HG03354 (cell line): ENCODE data around the gene ACYP1.
"Not testable (repeated sequence)": the region's sequence is repeated elsewhere in the genome, so short reads cannot be mapped to it uniquely, and the experiment has no call there.

ENCODE experiments used
- ATAC-seq: cut with Tn5 transposase; IDR thresholded peaks from one replicate; pipeline ENCODE4 v1.9.1; 2021; ENCODE audit warnings: mild to moderate bottlenecking; ENCODE audit not compliant: unreplicated experiment, poor library complexity, severe bottlenecking

ACYP1 gene

GRCh38 chr14:75069121-75069810 lies 5.4 kb upstream of the ACYP1 start, which contains the start of gene ZC2HC1C:
ZC2HC1C (plus strand) TSS chr14:75069641; CDS start chr14:75070574, 933 bp downstream.
- peak; percentile 76 for ATAC-seq

- ATAC-seq, result peak; percentile 4
Measured at GRCh38 chr14:75068294-75069120, 4.7 kb upstream of the ACYP1 start.

GRCh38 chr14:75067765-75068164 lies 3.9 kb upstream of the ACYP1 start:
- ATAC-seq, result not testable (repeated sequence)

GRCh38 chr14:75067212-75067611 lies 3.4 kb upstream of the ACYP1 start:
- no peak for ATAC-seq

- no peak for ATAC-seq
Measured at GRCh38 chr14:75066691-75067090, 2.9 kb upstream of the ACYP1 start.

GRCh38 chr14:75064205-75064567 lies 362 bp upstream of the ACYP1 start:
- peak; percentile 33 for ATAC-seq

GRCh38 chr14:75063013-75063412 lies 811 bp downstream of the ACYP1 start:
- ATAC-seq, result no peak

- ATAC-seq, result no peak
Measured at GRCh38 chr14:75060420-75060819, 3.4 kb downstream of the ACYP1 start.

GRCh38 chr14:75059642-75060041 lies 4.2 kb downstream of the ACYP1 start:
- ATAC-seq, result no peak

- ATAC-seq, result no peak
Measured at GRCh38 chr14:75054421-75054820, 9.4 kb downstream of the ACYP1 start.

- ATAC-seq, result no peak
Measured at GRCh38 chr14:75053396-75054291, 10.2 kb downstream of the ACYP1 start.

- ATAC-seq, result no peak
Measured at GRCh38 chr14:75051556-75051899, 12.3 kb downstream of the ACYP1 start.

- ATAC-seq, result peak; percentile 70
Measured at GRCh38 chr14:75050852-75051555, 12.8 kb downstream of the ACYP1 start, which contains the start of gene MLH3. MLH3 (minus strand) TSS chr14:75051467; CDS start chr14:75049655, 1,812 bp downstream.

- ATAC-seq, result no peak
Measured at GRCh38 chr14:75049731-75050201, 14.1 kb downstream of the ACYP1 start.

GRCh38 chr14:75049136-75049535 lies 14.7 kb downstream of the ACYP1 start:
- ATAC-seq, result no peak

- ATAC-seq, result no peak
Measured at GRCh38 chr14:75048101-75048500, 15.7 kb downstream of the ACYP1 start.

GRCh38 chr14:75047506-75047905 lies 16.3 kb downstream of the ACYP1 start:
- ATAC-seq, result no peak

GRCh38 chr14:75046899-75047298 lies 16.9 kb downstream of the ACYP1 start:
- no peak for ATAC-seq

GRCh38 chr14:75046275-75046674 lies 17.5 kb downstream of the ACYP1 start:
- ATAC-seq, result no peak
